GM03348 (cell line): Measurements from ENCODE around the gene PDGFB.

ENCODE experiments used
- DNase-seq: peaks from one replicate; pipeline ENCODE4 v3.0.0; 2012; ENCODE audit warnings: low spot score

Gene PDGFB

DNA sequence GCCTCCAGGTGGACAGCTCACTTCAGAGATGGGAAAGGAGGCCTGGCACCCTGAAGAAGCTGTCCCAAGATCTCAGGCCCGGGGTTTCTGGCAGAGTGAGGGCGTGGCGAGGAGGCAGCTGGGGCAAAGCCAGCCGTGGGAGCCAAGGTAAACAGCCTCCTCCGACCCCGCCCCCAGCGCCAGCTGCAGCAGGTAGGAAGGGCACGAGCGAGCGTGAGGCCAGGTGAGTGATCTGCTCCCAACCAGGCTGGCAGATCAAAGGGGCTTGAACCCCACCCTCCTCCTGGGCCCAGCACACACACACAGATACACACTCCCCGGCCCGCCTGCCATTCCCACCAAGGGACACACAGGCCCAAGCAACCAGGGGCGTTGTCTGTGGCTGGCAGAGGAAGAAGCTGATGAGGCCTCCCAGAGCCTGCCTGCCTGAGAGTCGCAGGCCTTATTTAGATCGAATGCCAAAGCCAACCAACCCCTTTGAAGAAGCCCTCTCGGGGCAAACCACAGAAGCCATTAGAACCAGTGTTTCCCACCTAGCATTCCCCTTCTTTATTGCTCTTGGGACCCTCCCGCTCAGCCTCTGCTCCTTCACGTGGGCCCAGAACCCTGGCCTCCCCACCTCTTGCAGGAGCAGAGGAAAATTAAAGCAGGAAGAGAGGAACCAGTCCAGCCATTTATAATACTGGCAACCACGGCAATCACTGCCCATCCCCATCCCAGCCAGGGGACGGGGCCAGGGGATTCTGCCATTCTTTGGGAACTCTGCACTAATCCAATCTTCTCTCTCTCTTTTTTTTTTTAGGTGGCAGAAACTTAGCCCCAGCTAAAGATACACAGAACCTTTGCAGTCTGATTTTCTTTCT, 5.0 kb downstream of the PDGFB start:
- DNase-seq, result no peak

DNA sequence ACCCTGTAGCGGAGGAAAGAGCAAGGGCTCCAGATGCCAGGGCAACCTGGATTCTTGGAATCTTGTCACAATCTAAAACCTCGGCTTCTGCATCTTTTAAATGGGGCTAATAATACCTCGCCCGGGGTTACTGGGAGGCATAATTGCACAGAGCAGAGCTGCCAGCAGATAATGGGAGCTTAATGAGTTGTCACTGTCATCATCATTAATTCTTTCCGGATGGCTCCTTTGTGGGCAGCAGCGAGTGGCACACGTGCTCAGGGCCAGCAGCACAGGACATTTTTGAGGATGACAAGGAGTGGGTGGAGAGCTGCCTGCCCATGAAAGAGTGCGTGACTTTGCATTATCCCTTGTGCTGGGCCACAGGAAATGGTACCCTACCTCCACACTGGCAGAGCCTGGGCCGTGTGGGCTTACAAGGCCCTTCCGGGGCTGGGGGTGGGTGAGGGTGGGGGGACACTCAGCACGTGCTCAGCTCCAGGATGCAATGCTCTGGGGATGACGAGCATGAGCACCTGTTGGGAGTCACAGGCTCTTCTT, 5.7 kb downstream of the PDGFB start:
- no peak for DNase-seq

DNA sequence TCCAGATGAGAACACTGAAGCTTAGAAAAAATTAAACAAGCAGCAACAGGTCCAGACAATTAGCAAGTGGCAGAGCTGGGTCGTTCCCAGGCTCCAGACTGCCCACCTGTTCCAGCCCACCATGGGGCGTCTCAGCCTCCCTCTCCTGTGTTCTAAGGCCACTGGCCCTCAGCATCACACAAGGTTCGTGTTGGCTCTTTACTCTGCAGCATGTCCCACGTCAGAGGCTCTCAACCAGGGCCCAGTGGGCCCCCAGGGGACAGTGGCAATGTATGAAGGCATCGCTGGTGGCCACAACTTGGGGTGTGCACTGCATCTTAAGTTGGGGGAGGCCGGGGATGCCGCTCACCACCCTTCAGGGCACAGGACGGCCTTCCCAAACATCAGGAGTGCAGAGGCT, 6.2 kb downstream of the PDGFB start:
- DNase-seq, result no peak

DNA sequence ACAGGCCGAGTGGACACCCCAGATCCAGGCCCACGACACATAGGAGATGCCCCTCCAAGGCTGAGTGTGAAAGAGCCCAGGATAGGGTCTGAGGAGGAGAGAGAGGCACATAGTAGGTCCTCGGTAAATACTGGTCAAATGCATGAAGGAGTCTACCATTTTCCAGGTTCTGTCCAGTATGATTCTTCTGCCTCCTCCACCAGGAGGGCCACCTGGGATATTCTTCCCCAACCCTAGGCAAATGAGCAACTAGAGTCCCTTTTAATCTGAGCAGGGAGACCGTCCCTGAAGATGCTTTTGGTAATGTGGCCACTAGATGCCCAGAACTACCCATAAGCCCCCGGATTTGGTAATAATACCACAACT, 6.7 kb downstream of the PDGFB start:
- DNase-seq, result no peak

DNA sequence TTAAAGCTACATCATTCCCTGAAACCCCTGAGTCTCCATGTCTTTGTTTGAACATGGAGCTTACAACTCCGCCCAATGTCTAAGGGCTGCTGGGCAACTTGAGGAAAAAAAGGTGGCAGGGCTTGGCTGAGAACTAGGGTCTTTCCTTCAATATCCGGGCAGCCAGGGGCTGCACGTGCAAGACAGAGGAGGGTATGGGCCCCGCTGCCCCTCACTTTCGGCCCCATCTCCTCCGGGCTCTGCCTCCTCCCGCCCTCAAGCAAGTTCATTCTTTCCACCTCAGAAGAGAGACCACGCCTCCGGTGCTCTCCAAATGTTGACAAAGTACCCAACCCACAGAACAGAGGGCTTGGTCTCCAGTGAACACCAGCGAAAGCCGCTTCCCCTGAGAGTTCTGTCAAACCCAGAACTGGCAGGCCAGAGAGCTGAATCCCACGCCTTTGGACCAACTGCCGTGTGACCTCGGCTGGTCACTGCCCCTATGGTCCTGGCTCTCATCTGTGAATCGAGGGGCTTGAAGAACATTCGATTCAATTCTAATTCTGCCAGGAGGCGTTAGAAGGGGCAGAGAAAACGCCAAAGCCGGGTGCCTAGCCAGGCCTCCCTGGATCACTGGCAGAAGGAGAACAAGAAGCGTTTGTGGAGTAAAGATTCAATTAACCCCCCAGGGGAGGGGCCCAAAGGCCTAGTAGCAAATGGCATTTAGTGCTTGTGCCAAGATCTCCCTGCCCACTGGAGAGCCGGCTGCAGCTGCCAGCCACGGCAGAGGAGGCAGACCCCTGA, 7.3 kb downstream of the PDGFB start:
- DNase-seq, result no peak

DNA sequence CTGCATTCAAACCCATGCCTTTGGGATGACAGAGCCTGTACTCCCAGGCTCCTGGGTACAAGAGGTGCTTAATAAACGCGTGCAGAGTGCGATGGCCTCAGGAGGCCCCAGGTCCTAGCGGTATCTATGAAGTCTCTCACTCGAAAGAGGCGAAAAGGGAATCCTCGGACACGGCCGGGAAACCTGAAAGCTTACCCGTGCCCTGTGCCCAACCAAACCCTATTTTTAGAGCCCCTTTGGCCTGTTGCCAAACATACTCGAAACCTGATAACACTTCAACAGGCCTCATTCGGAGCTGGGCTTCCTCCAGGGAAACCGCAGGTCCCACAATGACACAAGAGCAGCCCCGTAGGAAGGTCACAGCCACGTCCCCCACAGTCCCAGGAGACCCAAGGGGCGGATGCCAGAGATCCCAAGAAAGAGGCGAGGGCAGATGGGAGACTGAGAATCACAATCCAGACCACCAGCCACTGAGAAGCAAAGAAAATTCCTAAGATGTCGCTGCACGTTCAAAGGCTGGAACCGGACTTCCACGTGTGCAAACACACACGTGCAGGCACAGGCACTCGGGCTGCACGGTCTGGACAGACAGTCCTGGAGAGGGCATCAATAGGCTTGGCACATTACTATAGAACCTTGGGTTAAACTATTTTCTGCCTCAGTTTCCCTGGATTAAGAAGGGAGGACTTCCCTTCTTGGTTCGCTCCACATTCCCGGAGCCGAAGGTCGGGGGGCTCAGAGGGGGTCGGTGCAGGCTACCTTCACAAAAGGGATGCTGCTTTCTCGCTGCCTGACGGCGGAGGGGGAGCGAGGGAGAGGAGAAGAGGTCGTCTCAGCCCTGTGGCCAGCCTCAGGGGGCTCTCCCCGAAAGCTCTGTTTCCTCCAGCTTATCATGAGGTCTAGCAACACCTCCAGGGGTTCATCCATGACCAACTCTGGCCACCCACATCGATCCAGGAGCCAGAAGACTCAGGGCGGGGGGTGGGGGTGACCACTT, 8.2 kb downstream of the PDGFB start:
- no peak for DNase-seq

DNA sequence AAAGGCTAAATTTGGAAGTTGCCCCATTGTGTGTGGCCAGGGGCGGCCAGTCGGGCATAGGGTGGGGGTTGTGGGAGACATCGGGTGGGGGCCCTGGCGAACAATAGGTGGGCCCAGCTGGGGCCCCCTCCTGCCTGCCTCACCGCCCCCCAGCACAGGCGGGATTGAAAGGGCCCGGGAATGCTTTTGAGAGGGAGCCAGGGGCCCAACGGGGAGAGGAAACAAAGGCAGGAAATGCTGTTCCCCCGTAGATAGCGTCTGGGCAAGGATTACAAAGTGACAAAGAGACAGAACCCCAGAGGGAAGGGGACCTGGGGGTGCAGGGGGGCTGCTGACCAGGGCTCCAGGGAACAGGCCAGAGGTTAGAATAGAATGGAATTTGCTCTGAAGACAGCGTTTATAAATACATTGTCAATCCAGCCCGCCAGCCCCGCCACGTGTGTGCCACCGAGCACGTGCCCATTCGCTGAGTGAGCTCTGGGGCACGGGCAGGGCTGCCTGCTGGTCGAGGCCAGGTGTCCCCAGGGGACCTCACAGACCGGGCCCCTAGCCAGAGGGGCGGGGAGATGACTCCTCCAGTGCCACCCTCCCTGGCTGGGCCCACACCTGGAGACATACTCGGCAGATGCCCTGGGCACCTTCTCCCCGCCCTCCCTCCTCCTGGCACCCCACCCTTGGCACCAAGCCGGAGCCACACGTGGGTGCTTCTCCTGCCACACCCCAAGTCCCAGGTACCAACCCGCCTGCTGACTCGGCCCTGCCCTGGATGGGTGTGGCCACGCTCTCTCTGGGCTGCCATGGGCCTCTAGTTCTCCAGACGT, 9.7 kb downstream of the PDGFB start:
- DNase-seq, result no peak

DNA sequence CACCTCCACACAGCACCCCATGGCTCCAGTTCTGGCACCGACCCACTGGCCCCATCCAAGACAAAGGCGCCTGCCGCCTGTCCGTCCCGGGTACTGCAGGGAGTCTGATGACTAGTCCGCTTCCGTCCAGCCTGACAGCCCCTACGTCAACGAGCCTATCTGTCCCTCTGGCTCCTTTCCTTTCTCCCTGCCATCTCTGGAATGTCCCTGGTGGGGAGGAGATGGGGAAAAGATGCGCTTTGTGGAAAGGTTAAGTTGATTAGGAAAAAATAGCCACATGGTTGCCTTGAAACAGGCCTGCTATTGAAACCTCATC, 10.4 kb downstream of the PDGFB start:
- no peak for DNase-seq

DNA sequence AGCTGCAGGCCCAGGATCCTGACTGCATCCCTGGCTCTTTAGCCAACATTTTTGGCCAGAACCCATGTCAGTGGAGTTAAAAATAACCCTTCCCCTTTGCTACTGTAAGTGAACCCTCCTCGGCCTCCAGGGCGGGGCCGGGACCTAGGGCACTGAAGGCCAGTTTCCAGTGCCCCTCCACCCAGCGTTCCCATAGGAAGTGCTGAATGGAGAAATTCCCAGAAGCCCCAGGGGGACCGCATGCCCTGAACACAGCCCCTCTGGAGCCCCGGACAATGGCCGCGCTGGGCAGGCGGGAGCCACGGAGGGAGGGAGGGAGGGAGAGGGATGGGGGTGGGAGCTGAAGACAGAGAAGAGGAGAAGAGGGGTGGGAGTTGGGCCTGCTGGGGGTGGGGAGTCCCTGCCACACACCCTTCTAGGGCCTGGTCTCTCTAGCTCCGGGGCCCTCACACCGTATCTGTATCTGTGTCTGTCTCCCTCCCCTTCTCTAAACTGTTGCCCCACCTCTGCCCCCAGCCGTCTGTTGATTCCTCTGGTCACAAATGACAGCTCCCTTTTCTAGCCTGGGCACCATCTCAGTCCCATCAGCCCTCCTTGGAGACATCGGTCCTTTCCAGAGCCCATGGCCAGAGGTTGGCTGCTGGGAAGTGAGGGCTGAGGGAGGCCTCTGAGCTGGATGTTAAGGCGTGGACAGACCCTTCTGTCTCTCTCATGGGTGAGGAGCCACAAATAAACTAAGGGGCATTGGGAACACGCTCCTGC, 10.9 kb downstream of the PDGFB start:
- DNase-seq, result no peak

DNA sequence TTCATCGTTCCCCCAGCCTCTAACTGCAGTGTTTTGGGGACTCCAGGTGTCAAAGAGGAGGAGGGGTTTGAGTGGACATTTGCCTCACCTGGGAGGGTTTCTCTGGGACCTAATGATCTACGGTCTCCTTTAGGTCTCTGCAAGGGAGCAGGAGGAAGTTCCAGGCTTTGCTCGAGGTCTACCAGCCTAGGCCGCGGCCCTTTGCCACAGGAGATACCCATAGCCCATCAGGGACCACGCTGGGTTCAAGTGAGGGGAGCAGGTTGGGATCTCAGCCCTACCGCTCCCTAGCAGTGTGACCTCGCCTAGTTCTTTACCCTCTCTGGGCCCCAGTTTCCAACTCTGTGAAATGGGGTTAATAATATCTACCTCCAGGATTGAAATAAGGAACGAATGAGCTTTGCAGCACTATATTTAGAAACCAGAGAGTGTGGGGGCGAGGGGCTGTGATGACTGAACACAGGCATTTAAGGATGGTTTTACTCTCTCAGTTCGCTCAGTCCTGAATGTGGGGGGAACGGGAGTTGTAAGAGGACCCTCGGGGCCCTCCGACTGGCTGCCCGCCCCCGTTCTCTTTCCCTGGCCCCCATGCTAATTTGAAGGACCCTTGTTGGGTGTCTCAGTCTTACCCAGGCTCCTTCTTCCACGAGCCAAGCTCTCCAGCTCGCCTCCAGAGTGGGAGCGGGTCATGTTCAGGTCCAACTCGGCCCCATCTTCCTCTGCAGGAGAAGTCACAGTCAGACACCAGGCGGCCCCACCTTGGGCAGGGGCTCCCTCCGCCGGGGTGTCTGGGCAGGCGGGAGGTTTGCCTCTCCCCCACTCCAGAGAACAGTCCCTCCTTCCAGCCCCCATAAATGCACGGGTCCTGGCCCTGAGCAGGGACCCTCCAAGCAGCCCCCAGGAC, 11.7 kb downstream of the PDGFB start:
- DNase-seq, result no peak

DNA sequence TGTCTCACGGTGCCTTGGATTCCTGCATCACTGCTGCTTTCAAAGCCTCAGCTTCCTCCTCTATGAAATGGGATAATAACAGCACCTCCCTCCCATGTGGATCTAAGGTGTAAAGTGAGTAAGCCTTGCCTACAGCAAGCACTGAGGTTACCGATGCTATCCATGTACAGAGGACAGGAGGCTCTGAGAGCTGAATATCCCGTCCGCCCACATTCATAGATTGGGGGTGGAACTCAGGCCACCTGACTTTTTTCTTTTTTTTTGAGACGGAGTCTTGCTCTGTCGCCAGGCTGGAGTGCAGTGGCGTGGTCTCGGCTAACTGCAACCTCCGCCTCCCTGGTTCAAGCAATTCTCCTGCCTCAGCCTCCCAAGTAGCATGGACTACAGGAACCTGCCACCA, 12.5 kb downstream of the PDGFB start:
- no peak for DNase-seq

DNA sequence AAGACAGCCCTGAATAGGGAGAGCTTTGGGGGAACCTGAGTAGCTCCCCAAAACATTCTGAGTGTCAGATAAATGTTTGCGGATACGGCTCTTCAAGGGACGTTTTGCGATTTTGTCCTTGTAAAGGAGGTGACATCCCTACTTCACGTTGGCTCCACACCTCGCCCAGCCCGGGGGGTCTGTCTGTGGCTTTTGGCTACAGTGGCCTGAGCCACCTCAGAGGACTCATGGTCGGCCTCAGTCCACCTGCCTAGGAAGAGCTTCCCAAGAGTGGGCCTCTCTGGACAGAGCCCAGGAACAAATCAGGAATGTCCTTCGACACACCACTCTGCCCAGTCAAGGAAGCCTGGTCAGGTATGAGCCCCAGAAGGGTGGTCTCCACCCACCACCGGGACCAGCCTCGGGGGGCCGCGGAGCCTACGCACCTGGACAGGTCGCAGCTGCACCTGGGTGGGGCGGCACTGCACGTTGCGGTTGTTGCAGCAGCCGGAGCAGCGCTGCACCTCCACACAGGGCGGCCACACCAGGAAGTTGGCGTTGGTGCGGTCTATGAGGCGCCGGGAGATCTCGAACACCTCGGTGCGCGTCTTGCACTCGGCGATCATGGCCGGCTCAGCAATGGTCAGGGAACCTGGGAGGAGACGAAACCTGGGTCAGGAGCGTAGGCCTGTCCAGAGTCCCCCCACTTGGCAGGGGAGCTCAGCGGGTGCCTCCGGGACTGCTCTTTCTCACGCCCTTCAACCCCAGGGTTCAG, 13.4 kb downstream of the PDGFB start:
- DNase-seq, result no peak

DNA sequence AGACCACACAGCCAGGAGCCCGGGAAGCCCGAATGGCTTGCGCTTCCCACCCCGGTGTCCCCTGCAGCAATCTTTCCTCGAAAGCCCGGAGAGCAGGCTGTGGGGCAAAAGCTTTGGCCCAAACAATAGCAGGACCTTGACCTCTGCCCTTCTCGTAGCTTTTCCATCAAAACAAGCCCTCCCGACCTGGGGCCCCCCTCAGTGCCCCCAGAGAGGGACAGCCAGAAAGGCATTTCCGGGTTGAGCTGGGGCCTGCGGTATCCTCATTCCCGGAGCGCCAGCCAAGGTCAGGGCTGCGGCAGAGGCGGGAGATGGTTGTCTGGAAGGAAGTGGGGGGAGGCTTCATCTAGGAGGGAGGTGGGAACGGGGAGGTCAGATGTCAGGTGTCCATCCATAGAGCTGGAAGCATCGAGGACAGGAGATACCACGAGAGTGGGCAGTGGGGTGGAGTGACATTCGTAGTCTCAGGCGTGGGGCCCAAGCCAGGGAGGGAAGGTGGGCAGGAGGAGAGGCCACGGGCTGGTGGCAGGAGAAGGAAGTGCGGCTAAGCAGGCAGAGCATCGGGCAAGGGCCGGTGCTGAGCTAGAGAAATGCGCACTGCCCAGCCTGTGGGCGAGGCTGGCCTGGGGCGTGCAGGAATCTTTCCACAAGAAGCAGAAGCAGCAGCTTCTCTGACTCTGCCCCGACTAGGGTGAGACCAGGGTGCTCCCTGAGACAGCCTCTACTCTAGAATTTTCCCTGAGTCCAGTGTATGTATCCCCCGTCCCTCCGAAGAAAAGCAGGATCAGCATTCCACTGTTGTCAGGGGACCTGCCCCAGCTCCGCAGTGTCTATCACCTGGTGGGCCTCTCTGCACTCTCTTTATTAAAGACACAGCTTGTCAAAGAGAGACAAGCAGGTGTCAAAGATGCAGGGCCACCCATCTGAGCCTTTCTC, 14.3 kb downstream of the PDGFB start:
- no peak for DNase-seq

DNA sequence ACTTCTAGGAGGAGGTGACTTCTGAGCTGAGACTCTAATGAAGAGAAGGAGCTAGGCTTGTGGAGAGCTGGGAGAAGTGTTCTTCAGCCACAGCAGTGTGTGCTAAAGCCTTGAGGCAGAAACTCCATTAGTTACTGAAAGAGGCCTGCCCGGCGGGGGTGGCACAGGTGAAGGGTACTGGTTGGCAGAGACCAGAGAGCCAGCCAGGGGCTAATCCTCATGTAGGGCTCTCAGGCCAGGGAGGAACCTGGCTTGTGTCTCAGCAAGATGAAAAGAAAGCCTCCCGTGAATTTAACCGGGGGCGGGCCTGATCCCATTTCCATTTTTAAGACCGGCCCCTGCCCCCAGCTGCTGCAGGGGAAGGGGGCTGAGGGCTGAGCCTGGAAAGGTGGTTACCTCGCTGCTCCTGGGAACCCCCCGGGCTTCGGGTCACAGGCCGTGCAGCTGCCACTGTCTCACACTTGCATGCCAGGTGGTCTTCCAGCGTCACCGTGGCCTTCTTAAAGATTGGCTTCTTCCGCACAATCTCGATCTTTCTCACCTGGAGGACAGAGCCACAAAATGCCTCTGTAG, 15.0 kb downstream of the PDGFB start:
- DNase-seq, result no peak

DNA sequence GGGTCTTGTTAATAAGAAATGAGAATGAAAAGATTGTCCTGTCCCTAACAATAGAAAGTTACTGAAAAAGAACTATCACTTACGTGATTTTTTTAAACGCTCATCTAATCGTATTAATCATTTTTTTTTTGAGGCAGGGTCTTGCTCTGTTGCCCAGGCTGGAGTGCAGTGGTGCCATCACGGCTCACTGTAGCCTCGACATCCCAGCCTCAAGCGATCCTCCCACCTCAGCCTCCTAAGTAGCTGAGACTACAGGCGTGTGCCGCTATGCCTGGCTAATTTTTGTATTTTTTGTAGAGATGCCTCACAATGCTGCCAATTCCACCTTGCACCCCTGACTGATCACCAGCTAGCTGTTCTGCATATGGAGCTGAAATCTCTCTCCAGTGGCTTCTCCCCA, 15.7 kb downstream of the PDGFB start:
- no peak for DNase-seq

DNA sequence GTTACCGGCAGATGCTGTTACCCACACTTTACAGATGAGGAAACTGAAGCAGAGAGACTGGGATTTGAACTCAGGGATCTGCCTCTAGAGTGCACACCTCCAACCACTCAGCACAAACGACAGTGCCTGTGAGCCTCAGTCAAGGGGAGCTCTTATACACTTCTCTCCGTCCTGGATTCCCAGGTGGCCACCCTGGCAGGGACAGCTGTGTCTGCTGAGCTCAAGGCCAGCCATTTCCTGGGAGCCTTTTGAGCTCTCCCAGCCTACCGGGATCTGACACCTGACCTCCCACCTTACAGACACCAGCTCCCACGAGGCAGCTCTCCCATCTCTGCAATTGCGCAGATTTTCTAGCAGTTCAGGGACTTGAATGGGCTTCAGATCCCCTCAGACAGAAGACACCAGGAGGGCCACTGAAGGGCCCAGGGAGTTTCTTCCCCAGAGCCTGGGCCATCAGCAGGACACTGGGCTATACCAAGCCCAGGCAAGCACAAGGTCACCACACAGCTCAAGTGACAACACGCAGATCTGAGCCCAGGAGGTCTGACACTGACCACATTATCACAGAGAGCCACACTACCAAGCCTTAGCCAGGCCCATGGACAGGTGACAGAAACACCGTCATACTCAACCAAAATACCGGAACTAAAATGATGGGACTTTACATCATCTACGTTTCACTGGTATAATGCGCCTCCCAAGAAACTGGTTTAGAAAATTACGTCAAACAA, 17.1 kb downstream of the PDGFB start:
- no peak for DNase-seq

DNA sequence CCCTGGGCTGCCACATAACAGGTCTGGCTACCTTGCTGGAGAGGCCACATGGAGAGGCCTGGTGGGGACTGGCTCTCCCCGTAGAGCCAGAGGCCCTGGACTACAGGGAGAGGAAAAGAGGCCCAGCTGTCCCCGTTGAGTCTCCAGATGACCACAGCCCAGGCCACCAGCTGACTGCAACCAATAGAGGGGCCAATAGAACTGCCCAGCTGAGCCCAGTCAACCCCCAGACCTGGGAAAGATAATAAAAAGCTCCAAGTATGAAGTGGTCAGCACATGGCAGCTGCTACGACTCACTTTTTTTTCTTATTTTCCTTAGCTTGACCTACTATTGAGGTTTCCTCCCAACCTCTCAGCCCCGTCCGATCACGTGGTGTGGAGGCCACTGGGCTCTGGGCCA, 18.4 kb downstream of the PDGFB start:
- no peak for DNase-seq
